ENCODE data around the gene GH2. TPM values are rescaled to one million over a fixed set of nuclear protein-coding genes. Genes with fewer than 3 reads are reported as not detected.
"Not testable (repeated sequence)": the region's sequence is repeated elsewhere in the genome, so short reads cannot be mapped to it uniquely, and the experiment has no call there.

Gene GH2
- total and polyA plus RNA-seq, 12 donors = not detected

DNA sequence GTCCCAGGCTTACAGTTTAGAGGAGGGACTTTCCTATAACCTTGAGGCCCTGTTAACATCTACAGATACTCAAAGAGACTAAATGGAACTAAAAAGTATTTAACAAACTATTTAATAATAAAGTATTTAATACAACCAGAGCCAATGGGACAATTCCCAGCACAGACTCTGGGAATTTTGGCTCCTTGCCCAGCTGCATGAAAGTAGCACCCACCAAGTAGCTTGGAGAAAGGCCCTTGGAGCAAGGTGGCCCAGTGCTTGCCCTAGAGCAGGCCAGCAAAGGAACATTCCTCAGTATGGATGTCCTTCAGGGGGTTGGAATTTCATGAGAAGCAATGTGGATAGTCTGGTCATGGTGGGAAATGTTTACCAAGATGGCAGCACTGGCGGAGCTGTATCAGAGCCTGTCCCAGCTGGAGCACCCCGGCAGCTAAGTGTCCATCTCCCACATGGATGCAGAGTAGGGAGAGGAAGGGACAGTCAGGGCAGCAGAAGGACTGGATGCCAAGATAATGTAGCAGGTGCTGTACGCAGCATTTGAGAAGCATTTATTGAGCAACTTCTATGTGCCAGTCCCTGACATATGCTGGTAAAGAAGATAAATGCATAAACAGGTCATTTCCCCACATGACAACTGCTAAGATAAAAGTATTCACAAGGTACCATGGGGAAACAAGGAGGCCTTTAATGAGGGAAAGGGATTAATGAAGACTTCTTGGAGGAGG, 34.1 kb downstream of the GH2 start:
- 84 to 96% methylated on average over 3 of the region's 3 CpGs for WGBS, 2 donors
- Histone ChIP-seq H3K9me3 (peaks cover 0 to 5% (median 0%) of the 10 kb centered on the region in 11 donors), H3K27me3 (no peaks in the 10 kb centered on the region), H3K36me3 (no peaks in the 10 kb centered on the region), H3K4me1 (peaks cover 0 to 24% (median 9%) of the 10 kb centered on the region in 9 donors), H3K27ac (no peak overlapping the region), H3K4me3 (no peak overlapping the region)
- intact Hi-C loops (cut with DNase I) = no loop called here
- no peak for ATAC-seq
- TF ChIP-seq, protein P1, sequence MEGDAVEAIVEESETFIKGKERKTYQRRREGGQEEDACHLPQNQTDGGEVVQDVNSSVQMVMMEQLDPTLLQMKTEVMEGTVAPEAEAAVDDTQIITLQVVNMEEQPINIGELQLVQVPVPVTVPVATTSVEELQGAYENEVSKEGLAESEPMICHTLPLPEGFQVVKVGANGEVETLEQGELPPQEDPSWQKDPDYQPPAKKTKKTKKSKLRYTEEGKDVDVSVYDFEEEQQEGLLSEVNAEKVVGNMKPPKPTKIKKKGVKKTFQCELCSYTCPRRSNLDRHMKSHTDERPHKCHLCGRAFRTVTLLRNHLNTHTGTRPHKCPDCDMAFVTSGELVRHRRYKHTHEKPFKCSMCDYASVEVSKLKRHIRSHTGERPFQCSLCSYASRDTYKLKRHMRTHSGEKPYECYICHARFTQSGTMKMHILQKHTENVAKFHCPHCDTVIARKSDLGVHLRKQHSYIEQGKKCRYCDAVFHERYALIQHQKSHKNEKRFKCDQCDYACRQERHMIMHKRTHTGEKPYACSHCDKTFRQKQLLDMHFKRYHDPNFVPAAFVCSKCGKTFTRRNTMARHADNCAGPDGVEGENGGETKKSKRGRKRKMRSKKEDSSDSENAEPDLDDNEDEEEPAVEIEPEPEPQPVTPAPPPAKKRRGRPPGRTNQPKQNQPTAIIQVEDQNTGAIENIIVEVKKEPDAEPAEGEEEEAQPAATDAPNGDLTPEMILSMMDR (IDR thresholded peaks at IDR 0.05) = no peak
- no peak for DNase-seq

DNA sequence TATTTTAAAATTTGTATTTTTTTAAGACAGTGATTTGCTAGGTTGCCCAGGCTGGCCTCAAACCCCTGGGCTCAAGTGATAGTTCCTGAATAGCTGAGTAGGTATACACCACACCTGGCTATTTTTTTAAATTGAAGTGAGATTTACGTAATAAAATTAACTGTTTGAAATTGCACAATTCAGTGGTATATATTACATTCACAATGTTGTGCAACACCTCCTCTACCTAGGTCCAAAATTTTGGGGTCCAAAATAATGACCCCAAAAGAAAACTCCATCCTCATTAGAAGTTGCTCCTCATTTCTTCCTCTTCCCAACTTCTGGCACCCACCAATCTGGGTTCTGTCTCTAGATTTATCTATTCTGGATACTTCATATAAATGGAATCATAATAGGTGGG, 36.2 kb downstream of the GH2 start:
- no peak overlapping the region for H3K4me3 ChIP-seq
- H3K27ac ChIP-seq = no peak overlapping the region
- H3K4me1 ChIP-seq = peaks cover 10 to 38% (median 20%) of the 10 kb centered on the region in 9 donors
- ATAC-seq = no peak
- DNase-seq = no peak
- 40 to 96% methylated on average over 1 of the region's 1 CpG for WGBS, 2 donors
- no peaks in the 10 kb centered on the region for H3K27me3 ChIP-seq
- H3K9me3 ChIP-seq = peaks cover 0 to 5% (median 0%) of the 10 kb centered on the region in 11 donors
- intact Hi-C loops (cut with DNase I) = no loop called here
- no peaks in the 10 kb centered on the region for H3K36me3 ChIP-seq
- TF ChIP-seq, protein P1 (IDR thresholded peaks at IDR 0.05) = no peak

DNA sequence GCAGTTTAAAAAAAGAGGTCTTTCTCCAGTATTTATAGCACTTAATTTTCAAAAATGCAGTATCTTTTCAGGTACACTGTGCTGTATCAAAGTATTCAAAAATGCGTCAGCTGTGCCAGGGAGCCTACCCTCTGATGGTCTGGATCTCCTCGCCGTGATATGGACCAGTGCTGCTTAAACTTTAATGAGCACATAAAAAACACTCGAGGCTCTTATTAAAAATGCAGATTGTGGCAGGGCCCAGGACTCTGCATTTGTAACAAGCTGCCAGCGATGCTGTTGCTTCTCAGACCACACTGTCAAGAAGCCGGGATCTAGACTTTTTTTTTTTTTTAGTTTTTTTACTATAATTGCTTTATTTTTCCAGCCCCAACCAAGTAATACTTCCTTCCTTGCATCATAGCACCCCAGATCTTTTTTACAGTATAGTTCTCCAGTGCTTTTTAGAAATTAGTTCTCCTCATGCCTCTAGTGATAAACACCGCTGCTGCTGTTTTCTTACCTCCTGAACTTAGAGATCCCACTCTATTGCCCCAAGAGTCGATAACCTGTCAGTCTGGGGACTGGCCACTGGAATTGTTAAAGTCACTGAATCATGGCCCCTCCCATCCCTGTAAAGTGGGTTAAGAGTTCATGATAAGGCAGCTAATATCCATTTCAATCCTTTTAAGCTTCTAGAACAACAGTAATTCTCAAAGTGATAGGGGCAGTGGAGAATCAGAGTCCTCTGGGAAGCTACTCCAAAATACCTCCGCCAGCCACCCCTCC, 37.6 kb downstream of the GH2 start:
- Histone ChIP-seq H3K4me3 (peak overlapping the region in 8 of 10 donors; percentile 50 to 95 (median 90)), H3K36me3 (no peaks in the 10 kb centered on the region), H3K27ac (peak overlapping the region in 9 of 10 donors; percentile 90 to 98 (median 94)), H3K9me3 (peaks cover 0 to 5% (median 0%) of the 10 kb centered on the region in 11 donors), H3K27me3 (no peaks in the 10 kb centered on the region), H3K4me1 (peaks cover 18 to 49% (median 34%) of the 10 kb centered on the region in 9 donors)
- intact Hi-C loops (cut with DNase I) = loop anchor here in 1 of 10 donors (5.0 kb wide), 1 partner anchor 72 kb away; the partner anchor contains the start of genes CCDC47 and DDX42
- no peak for DNase-seq
- 66 to 68% methylated on average over 9 of the region's 9 CpGs for WGBS, 2 donors
- no peak for ATAC-seq
- TF ChIP-seq, protein P1 (IDR thresholded peaks at IDR 0.05) = no peak

DNA sequence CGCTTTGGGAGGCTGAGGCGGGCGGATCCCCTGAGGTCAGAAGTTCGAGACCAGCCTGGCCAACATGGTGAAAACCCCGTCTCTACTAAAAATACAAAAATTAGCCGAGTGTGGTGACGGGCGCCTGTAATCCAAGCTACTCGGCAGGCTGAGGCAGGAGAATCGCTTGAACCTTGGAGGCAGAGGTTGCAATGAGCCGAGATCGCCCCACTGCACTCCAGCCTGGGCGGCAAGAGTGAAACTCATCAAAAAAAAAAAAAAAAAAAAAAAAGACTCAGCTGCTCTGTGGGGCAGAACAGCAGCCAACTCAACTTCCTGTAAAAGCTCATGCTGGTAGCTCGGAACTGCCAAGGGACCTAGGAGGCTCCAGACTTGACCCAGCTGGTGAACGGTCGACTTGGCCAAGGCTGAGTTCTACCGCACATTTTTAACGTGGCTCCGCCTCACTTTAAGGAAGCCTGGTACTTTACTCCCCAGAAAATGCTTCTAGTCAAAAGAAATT, 38.3 kb downstream of the GH2 start:
- intact Hi-C loops (cut with DNase I) = loop anchor here in 1 of 10 donors (5.0 kb wide), 1 partner anchor 71 kb away; the partner anchor contains the start of genes CCDC47 and DDX42
- peak overlapping the region in 9 of 10 donors; percentile 90 to 98 (median 94) for H3K27ac ChIP-seq
- H3K36me3 ChIP-seq, H3K9me3 ChIP-seq, H3K27me3 ChIP-seq: not testable (repeated sequence)
- H3K4me3 ChIP-seq = peak overlapping the region in 9 of 10 donors; percentile 50 to 95 (median 89)
- 7 to 13% methylated on average over 19 of the region's 19 CpGs for WGBS, 2 donors
- ATAC-seq (peak in 6 of 8 donors; percentile 3 to 25 (median 5)), DNase-seq (peak; percentile 45 to 55)
- H3K4me1 ChIP-seq = peaks cover 23 to 49% (median 40%) of the 10 kb centered on the region in 9 donors

Data from heart right ventricle (tissue), 16 donors.